Loucy (cell line): ENCODE data around the gene MCF2L.

Source experiments
- EZH2phosphoT487 ChIP-seq: fragments of 200-600 bp; IDR thresholded peaks from 2 replicates; pipeline ENCODE4 v1.6.1; 2018; ENCODE audit warnings: antibody characterized with exemption, mild to moderate bottlenecking, moderate library complexity, borderline replicate concordance
- TF ChIP-seq, protein P1 (sequence below): fragments of 200-600 bp; sonication (generic); conservative IDR thresholded peaks from 2 replicates; pipeline ENCODE4 v1.5.1; 2014; ENCODE audit warnings: mild to moderate bottlenecking, antibody characterized with exemption, low read length

DNA sequence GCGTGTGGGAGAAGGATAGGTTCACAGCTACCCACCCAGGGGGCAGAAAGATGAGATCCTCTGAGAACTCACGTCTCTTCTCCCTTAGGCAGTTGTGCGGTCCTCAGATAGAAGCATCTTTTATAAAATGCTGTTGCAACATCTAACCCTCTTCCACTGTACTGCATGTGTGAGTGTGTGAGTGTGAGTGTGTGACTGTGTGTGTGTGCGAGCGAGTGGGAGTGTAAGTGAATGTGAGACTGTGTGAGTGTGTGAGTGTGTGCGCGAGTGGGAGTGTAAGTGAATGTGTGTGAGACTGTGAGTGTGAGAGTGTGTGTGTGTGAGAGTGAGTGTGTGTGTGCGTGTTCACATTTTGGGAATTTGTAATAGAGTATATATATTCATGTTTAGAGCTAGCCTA lies 81.0 kb downstream of the MCF2L start:
- TF ChIP-seq, protein P1, sequence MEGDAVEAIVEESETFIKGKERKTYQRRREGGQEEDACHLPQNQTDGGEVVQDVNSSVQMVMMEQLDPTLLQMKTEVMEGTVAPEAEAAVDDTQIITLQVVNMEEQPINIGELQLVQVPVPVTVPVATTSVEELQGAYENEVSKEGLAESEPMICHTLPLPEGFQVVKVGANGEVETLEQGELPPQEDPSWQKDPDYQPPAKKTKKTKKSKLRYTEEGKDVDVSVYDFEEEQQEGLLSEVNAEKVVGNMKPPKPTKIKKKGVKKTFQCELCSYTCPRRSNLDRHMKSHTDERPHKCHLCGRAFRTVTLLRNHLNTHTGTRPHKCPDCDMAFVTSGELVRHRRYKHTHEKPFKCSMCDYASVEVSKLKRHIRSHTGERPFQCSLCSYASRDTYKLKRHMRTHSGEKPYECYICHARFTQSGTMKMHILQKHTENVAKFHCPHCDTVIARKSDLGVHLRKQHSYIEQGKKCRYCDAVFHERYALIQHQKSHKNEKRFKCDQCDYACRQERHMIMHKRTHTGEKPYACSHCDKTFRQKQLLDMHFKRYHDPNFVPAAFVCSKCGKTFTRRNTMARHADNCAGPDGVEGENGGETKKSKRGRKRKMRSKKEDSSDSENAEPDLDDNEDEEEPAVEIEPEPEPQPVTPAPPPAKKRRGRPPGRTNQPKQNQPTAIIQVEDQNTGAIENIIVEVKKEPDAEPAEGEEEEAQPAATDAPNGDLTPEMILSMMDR: no peak
- TF ChIP-seq EZH2phosphoT487: no peak
